Left ventricle myocardium inferior (tissue), 1 donor: Measurements from ENCODE around the gene COL18A1. TPM values are rescaled to one million over a fixed set of nuclear protein-coding genes. Genes with fewer than 3 reads are reported as not detected.

Experiments
- DNase-seq: peaks from one replicate; pipeline ENCODE4 v3.0.0-alpha.2; 2020
- H3K27ac ChIP-seq: fragments of 200-600 bp; replicated peaks from 2 replicates; pipeline ENCODE4 v1.8.0; 2021
- H3K27me3 ChIP-seq: fragments of 200-600 bp; 2 replicates; pipeline ENCODE4 v1.8.0; 2021; ENCODE audit warnings: low read depth
- H3K36me3 ChIP-seq: fragments of 200-600 bp; 2 replicates; pipeline ENCODE4 v1.8.0; 2021
- H3K4me1 ChIP-seq: fragments of 200-600 bp; 2 replicates; pipeline ENCODE4 v1.8.0; 2021
- H3K4me3 ChIP-seq: fragments of 200-600 bp; 2 replicates; pipeline ENCODE4 v1.8.0; 2021; ENCODE audit warnings: mild to moderate bottlenecking, moderate library complexity
- H3K9me3 ChIP-seq: fragments of 200-600 bp; replicated peaks from 2 replicates; pipeline ENCODE4 v1.8.0; 2021
- intact Hi-C: fragments of 100-400 bp; cut with micrococcal nuclease; formaldehyde crosslinking; loops from one replicate; pipeline ENCODE4 v1.11.0; 2022
- total RNA-seq: library from RNA; stranded (reverse); fragmentation: NEBNext Ultra II Directional; extraction: Animal tissue kit (Norgen Biotek cat#: 25700); gene quantifications from one replicate; pipeline ENCODE4 v1.2.1, GENCODE V29; 2021
- TF ChIP-seq, protein P1 (sequence below): fragments of 200-600 bp; IDR thresholded peaks from 2 replicates; pipeline ENCODE4 v1.8.0; 2021; ENCODE audit warnings: antibody characterized with exemption, mild to moderate bottlenecking, borderline replicate concordance
- donor health status: DM: no; HTN: yes; CAD: no; lungs with severe emphysema.

Gene COL18A1
- total RNA-seq, 1 donor from 2014 or later: 66.5 TPM

DNA sequence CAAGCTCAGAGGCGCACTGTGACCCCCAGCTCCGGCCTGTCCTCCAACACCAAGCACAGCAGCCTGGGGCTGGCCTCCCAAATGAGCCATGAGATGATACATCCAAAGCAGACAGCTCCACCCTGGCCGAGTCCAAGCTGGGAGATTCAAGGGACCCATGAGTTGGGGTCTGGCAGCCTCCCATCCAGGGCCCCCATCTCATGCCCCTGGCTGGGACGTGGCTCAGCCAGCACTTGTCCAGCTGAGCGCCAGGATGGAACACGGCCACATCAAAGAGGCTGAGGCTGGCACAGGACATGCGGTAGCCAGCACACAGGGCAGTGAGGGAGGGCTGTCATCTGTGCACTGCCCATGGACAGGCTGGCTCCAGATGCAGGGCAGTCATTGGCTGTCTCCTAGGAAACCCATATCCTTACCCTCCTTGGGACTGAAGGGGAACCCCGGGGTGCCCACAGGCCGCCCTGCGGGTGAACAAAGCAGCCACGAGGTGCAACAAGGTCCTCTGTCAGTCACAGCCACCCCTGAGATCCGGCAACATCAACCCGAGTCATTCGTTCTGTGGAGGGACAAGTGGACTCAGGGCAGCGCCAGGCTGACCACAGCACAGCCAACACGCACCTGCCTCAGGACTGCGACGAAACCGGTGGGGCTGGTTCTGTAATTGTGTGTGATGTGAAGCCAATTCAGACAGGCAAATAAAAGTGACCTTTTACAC lies 108.2 kb downstream of the COL18A1 start:
- Histone ChIP-seq H3K27me3 (no peaks in the 10 kb centered on the region), H3K27ac (no peak overlapping the region), H3K36me3 (peaks cover 35% of the 10 kb centered on the region), H3K4me3 (no peak overlapping the region), H3K4me1 (no peaks in the 10 kb centered on the region), H3K9me3 (peaks cover 8% of the 10 kb centered on the region)
- peak; percentile 8 for DNase-seq
- intact Hi-C loops: no loop called here
- TF ChIP-seq, protein P1, sequence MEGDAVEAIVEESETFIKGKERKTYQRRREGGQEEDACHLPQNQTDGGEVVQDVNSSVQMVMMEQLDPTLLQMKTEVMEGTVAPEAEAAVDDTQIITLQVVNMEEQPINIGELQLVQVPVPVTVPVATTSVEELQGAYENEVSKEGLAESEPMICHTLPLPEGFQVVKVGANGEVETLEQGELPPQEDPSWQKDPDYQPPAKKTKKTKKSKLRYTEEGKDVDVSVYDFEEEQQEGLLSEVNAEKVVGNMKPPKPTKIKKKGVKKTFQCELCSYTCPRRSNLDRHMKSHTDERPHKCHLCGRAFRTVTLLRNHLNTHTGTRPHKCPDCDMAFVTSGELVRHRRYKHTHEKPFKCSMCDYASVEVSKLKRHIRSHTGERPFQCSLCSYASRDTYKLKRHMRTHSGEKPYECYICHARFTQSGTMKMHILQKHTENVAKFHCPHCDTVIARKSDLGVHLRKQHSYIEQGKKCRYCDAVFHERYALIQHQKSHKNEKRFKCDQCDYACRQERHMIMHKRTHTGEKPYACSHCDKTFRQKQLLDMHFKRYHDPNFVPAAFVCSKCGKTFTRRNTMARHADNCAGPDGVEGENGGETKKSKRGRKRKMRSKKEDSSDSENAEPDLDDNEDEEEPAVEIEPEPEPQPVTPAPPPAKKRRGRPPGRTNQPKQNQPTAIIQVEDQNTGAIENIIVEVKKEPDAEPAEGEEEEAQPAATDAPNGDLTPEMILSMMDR: no peak

DNA sequence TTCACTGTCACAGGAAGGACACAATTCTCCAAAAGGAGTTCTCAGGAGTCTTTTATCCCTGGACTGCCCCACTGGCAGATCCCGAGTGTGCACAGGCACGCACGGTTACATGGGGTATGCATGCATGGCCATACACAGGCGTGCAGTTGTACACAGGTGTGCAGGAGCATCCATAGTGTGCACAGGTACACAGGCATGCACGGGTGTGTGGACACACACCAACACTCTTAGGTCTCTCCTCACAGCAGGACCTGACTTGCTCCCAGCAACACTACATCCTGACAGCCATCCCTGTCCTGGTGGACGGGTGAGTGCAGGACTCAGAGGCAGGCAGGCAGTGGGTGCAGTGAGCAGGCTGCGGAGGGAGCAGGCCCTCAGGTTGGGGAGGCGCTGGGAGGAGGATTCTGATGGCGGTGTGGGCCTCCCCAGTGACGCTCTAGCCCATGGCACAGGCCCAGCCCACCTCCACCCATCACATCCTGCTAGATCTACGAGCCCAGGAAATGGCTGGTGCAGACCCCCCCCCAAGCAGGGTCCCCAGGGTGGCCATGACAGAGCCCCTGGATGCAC lies 108.9 kb downstream of the COL18A1 start:
- DNase-seq: peak; percentile 14
- H3K9me3 ChIP-seq: peaks cover 15% of the 10 kb centered on the region
- H3K4me1 ChIP-seq: no peaks in the 10 kb centered on the region
- intact Hi-C loops: no loop called here
- no peak overlapping the region for H3K27ac ChIP-seq
- no peak overlapping the region for H3K4me3 ChIP-seq
- no peaks in the 10 kb centered on the region for H3K27me3 ChIP-seq
- TF ChIP-seq, protein P1: no peak
- peaks cover 35% of the 10 kb centered on the region for H3K36me3 ChIP-seq

DNA sequence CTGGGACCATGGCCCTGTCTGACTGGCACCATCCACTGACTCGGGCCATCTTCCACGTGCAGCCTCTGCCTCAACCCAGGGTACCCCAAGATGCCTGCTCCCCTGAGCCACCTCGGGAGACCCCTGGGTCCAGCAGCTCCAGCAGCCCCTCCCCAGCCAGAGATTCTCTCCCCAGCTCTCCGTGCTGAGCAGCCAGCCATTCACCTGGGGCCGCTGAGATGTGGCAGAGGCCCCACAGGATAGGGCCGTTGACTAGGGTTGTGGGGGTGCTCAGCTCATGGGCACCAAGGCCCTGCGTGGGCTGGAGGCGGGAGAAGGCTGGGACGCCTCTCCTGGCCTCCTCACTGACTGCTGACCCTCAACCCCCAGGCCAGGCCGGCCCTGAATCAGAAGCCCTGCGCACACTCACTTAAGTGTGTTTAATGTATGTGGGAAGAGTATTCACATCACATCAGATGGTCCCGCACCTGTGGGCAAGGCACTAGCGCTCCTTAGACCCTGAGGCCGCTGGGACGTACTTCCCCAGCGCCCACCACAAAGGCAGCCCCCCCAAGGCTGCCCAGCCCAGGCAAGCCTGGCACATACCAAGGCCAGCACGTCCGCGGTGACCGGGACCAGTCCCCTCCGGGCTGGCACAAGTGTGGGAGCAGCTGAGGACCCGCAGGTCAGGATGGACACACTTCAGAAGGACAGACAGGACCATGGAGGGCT lies 109.5 kb downstream of the COL18A1 start:
- DNase-seq: peak; percentile 11
- Histone ChIP-seq H3K4me3 (no peak overlapping the region), H3K9me3 (peaks cover 21% of the 10 kb centered on the region), H3K4me1 (no peaks in the 10 kb centered on the region), H3K27me3 (no peaks in the 10 kb centered on the region), H3K27ac (no peak overlapping the region), H3K36me3 (peaks cover 29% of the 10 kb centered on the region)
- TF ChIP-seq, protein P1: no peak
- intact Hi-C loops: no loop called here

DNA sequence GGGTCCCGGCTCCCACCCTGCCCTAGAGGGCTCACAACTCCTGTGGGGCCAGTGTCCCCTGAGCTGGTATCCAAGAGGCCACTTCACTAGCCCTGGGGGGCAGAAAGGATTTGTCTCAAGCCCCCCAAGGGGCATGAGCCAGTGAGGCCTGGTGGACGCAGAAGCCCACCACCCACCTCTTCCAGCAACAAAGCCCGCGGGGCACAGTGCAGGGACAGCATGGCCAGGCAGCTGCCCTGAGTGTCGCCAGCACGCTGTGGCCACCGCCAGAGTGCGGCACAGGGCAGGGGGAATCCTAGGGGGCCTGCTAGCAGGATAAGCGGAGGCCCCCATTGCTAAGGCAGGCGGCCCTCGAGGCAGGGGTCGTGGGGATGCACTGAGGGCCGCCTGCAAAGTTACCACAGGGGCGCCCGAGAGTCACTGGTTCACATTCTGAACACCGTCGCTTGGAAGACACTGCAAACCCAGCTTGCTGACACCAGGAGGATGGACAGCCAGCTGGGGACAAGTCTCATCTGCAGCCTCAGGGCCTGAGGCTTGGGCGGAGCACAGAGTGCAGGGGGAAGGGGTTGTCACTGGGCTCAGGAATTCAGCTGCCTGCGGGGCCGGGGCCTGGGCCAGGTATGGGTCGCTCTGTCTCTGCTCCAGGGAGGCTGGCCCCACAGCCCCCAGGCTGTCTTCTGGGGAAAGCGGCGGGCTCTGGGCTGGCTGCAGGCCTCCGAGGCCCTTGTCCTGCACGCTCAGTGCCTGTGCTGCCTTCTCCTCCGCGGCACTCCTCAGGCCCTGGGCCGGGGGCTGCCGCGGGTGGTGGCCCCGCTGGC lies 110.5 kb downstream of the COL18A1 start:
- intact Hi-C loops: no loop called here
- Histone ChIP-seq H3K36me3 (peaks cover 20% of the 10 kb centered on the region), H3K4me1 (no peaks in the 10 kb centered on the region), H3K9me3 (peaks cover 31% of the 10 kb centered on the region), H3K27ac (no peak overlapping the region), H3K27me3 (no peaks in the 10 kb centered on the region), H3K4me3 (no peak overlapping the region)
- TF ChIP-seq, protein P1: no peak
- peak; percentile 3 for DNase-seq

DNA sequence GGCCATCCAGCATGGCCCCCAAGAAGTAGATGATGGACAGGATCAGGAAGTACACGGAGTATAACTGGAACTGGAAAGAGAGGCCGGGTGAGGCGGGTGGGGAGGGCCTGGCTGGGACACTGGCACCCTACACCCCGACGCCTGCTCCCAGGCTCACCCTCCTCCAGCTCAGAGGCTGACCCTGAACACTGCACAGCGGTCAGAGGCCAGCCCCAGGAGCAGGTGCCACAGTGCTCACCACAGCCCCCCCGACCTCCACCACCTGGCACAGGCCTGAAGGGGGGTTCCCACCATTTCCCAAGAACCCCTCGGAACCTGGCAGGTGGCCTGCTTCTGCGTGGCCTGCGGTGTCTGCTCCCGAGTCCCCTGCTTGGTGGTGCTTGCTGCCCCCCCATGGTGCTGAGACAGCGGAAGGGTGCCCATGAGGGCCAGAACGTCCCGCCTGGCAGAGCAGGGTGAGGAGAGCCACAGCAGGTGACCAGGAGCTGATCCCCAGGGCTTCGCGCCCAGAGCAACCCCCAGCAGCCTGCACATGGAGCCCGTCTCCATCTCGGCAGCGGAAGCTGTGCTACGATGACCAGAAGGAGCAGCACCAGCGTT lies 111.2 kb downstream of the COL18A1 start:
- TF ChIP-seq, protein P1: no peak
- Histone ChIP-seq H3K27me3 (no peaks in the 10 kb centered on the region), H3K27ac (no peak overlapping the region), H3K4me3 (no peak overlapping the region), H3K36me3 (peaks cover 23% of the 10 kb centered on the region), H3K4me1 (no peaks in the 10 kb centered on the region), H3K9me3 (peaks cover 38% of the 10 kb centered on the region)
- DNase-seq: peak; percentile 13
- intact Hi-C loops: no loop called here
